Measurements from ENCODE around the gene SMARCC1.

DNA sequence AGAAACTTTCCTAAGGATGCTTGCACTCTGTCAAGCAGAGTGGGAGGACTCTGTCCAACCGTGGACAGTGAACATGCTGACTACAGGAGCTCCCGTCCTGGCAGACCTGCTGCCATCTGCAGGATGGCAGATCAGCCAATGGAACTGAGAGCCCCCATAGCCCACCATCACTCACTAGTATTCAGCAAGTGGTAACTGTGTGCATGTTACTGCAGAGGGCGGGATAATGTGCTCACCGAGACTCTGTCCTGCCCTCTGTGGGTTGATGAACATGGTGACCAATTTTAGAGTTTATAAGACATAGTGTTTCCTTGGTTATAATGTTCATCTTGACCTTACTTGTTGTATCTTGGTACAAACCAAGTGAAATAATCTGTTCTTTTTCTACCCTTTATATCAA, 214.5 kb downstream of the SMARCC1 start:
- TF ChIP-seq, protein P1, sequence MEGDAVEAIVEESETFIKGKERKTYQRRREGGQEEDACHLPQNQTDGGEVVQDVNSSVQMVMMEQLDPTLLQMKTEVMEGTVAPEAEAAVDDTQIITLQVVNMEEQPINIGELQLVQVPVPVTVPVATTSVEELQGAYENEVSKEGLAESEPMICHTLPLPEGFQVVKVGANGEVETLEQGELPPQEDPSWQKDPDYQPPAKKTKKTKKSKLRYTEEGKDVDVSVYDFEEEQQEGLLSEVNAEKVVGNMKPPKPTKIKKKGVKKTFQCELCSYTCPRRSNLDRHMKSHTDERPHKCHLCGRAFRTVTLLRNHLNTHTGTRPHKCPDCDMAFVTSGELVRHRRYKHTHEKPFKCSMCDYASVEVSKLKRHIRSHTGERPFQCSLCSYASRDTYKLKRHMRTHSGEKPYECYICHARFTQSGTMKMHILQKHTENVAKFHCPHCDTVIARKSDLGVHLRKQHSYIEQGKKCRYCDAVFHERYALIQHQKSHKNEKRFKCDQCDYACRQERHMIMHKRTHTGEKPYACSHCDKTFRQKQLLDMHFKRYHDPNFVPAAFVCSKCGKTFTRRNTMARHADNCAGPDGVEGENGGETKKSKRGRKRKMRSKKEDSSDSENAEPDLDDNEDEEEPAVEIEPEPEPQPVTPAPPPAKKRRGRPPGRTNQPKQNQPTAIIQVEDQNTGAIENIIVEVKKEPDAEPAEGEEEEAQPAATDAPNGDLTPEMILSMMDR (conservative IDR thresholded peaks at IDR 0.05; ENCODE audit: low read depth, low read length) = no peak
- no peak for TF ChIP-seq EZH2 (IDR thresholded peaks at IDR 0.05; ENCODE audit: low read length, unreplicated experiment)
